GM23338 (cell line): Measurements from ENCODE around the gene HOXB6. TPM values are rescaled to one million over a fixed set of nuclear protein-coding genes. Genes with fewer than 3 reads are reported as not detected.

Experiments used
- ATAC-seq: fragments of 200-7000 bp; cut with Tn5 transposase; 3 replicates; pipeline ENCODE4 v1.9.1; 2020
- DNase-seq: peaks from one replicate; pipeline ENCODE4 v3.0.0-alpha.2; 2015; ENCODE audit warnings: low spot score
- H2AFZ ChIP-seq: fragments of 200-600 bp; sonication (generic); 2 replicates; pipeline ENCODE4 v1.8.0; 2016; ENCODE audit warnings: antibody characterized with exemption, mild to moderate bottlenecking, moderate library complexity
- H3F3A ChIP-seq: fragments of 200-600 bp; sonication (generic); replicated peaks from 2 replicates; pipeline ENCODE4 v1.8.0; 2017; ENCODE audit warnings: antibody characterized with exemption, mixed run types, low read depth
- H3K27ac ChIP-seq: fragments of 200-600 bp; sonication (generic); 2 replicates; pipeline ENCODE4 v1.6.1; 2016; ENCODE audit warnings: low read depth
- H3K27me3 ChIP-seq: fragments of 200-600 bp; sonication (generic); 2 replicates; pipeline ENCODE4 v1.8.0; 2016; ENCODE audit warnings: mild to moderate bottlenecking, mixed run types, moderate library complexity; ENCODE audit not compliant: insufficient read depth
- H3K36me3 ChIP-seq: fragments of 200-600 bp; sonication (generic); 2 replicates; pipeline ENCODE4 v1.8.0; 2016; ENCODE audit warnings: mild to moderate bottlenecking; ENCODE audit not compliant: insufficient read depth
- H3K4me1 ChIP-seq: fragments of 200-600 bp; sonication (generic); 2 replicates; pipeline ENCODE4 v1.8.0; 2016; ENCODE audit warnings: mild to moderate bottlenecking, moderate library complexity; ENCODE audit not compliant: insufficient read depth
- H3K4me2 ChIP-seq: fragments of 200-600 bp; sonication (generic); 2 replicates; pipeline ENCODE4 v1.7.1; 2017; ENCODE audit warnings: mixed run types
- H3K4me3 ChIP-seq: fragments of 200-600 bp; sonication (generic); 2 replicates; pipeline ENCODE4 v1.6.1; 2016; ENCODE audit warnings: mixed run types
- H3K79me2 ChIP-seq: fragments of 200-600 bp; sonication (generic); replicated peaks from 2 replicates; pipeline ENCODE4 v1.8.0; 2017; ENCODE audit warnings: mild to moderate bottlenecking; ENCODE audit not compliant: insufficient read depth
- H3K9me2 ChIP-seq: fragments of 200-600 bp; sonication (generic); 2 replicates; pipeline ENCODE4 v1.8.0; 2017; ENCODE audit not compliant: insufficient read depth
- H4K20me1 ChIP-seq: fragments of 200-600 bp; sonication (generic); replicated peaks from 2 replicates; pipeline ENCODE4 v1.8.0; 2017; ENCODE audit warnings: mild to moderate bottlenecking; ENCODE audit not compliant: insufficient read depth
- H3K27ac Mint-ChIP-seq: 2 replicates; pipeline ENCODE4 v1.8.0; 2020; ENCODE audit warnings: inconsistent platforms, mild to moderate bottlenecking, moderate library complexity, mixed read lengths
- H3K27me3 Mint-ChIP-seq: 3 replicates; pipeline ENCODE4 v1.8.0; 2022; ENCODE audit warnings: low read depth, mild to moderate bottlenecking, moderate library complexity, mixed read lengths, inconsistent platforms; ENCODE audit not compliant: insufficient read depth, poor library complexity
- H3K36me3 Mint-ChIP-seq: 3 replicates; pipeline ENCODE4 v1.8.0; 2021; ENCODE audit warnings: low read depth, mild to moderate bottlenecking, inconsistent platforms, moderate library complexity, mixed read lengths
- H3K4me1 Mint-ChIP-seq: 3 replicates; pipeline ENCODE4 v1.8.0; 2020; ENCODE audit warnings: mild to moderate bottlenecking, inconsistent platforms, mixed read lengths
- H3K4me3 Mint-ChIP-seq: 3 replicates; pipeline ENCODE4 v1.8.0; 2021; ENCODE audit warnings: moderate library complexity, mild to moderate bottlenecking, inconsistent platforms, mixed read lengths
- H3K9me3 Mint-ChIP-seq: 3 replicates; pipeline ENCODE4 v1.8.0; 2020; ENCODE audit warnings: moderate library complexity, mild to moderate bottlenecking, inconsistent platforms, mixed read lengths
- EZH2 ChIP-seq: fragments of 200-600 bp; sonication (generic); IDR thresholded peaks from one replicate; pipeline ENCODE4 v1.8.0; 2017; ENCODE audit warnings: antibody characterized with exemption, mild to moderate bottlenecking, low read depth; ENCODE audit not compliant: unreplicated experiment
- EZH2phosphoT487 ChIP-seq: fragments of 200-600 bp; sonication (generic); IDR thresholded peaks from one replicate; pipeline ENCODE4 v1.8.1; 2018; ENCODE audit warnings: antibody characterized with exemption; ENCODE audit not compliant: unreplicated experiment
- POLR2AphosphoS5 ChIP-seq: IDR thresholded peaks from 2 replicates; pipeline ENCODE4 v1.6.1; 2016; ENCODE audit warnings: antibody characterized with exemption, low read depth
- ZNF331 ChIP-seq: fragments of 250-450 bp; sonication (Bioruptor Pico); IDR thresholded peaks from 2 replicates; pipeline ENCODE4 v1.5.0; 2020; ENCODE audit warnings: low read depth, mild to moderate bottlenecking, moderate library complexity
- polyA plus RNA-seq: library from polyadenylated mRNA; unstranded; fragments of >200 nt; fragmentation: Nextera tagmentation; extraction: Ambion mirVana; gene quantifications from 2 replicates; pipeline ENCODE4 v1.2.1, GENCODE V29; 2016
- total RNA-seq: library from RNA; depleted of rRNA; stranded (reverse); fragments of >200 nt; shearing (Covaris generic); gene quantifications from 2 replicates; pipeline ENCODE4 v1.2.3, GENCODE V29; 2014
- TF ChIP-seq, protein P1 (sequence below), 2 experiments: fragments of 200-600 bp in 1 of 2; sonication (generic) in 1 of 2; conservative IDR thresholded peaks; 2 replicates each; pipeline versions ENCODE4 v1.5.1 to v1.6.1; 2016 to 2017; ENCODE audit warnings: antibody characterized with exemption in 2 of 2, low read depth in 2 of 2, mild to moderate bottlenecking in 2 of 2, moderate library complexity in 1 of 2
- TF ChIP-seq, protein P2 (sequence below): fragments of 250-450 bp; sonication (Bioruptor Pico); IDR thresholded peaks from 2 replicates; pipeline ENCODE4 v1.5.0; 2020; ENCODE audit warnings: mild to moderate bottlenecking, moderate library complexity

Gene HOXB6
- total and polyA plus RNA-seq, 2 experiments from 2014 or later, result not detected

DNA sequence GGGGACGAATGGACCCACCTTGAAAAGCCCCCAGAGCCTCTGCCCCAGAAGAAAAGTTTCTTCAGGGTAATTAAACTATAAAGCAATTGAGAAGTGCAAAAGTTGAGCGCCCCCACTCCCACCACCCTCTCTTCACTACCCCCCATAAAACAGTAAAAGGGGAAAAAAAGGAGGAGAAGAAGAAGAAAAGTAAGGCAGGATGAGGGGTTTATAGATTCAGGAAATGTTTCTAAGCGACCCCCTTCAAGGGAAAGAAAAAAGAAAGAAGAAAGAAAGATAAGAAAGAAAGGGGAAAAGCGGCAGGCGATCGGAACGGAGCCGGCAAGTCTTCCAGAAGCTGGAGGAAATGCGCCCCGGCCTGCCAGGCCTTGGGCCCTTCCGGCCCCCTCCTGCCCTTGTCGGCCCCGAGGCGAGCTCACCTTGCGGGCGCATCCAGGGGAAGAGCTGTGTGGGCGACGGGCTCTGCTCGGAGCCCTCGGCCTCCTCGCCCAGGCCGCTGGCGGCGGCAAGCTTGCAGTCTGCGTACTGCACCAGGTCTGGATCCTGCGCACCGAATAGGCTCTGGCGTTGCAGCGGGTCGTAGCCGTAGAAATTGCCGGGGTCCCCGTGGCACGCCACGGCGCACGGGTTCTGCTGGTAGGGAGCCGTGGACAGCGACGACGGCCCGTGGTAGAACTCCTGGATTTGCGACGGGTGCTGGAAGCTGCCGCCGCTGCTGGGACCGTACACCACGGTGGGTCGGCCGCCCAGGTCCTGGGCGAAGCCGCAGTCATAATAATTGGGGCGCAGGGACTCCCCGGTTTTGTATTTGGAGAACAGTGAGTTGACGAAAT is 9.3 kb upstream of the HOXB6 start:
- H3K36me3 ChIP-seq, result no peaks in the 10 kb centered on the region
- TF ChIP-seq EZH2phosphoT487 (peak; percentile 75), EZH2 (peak; percentile 100)
- TF ChIP-seq, protein P1, sequence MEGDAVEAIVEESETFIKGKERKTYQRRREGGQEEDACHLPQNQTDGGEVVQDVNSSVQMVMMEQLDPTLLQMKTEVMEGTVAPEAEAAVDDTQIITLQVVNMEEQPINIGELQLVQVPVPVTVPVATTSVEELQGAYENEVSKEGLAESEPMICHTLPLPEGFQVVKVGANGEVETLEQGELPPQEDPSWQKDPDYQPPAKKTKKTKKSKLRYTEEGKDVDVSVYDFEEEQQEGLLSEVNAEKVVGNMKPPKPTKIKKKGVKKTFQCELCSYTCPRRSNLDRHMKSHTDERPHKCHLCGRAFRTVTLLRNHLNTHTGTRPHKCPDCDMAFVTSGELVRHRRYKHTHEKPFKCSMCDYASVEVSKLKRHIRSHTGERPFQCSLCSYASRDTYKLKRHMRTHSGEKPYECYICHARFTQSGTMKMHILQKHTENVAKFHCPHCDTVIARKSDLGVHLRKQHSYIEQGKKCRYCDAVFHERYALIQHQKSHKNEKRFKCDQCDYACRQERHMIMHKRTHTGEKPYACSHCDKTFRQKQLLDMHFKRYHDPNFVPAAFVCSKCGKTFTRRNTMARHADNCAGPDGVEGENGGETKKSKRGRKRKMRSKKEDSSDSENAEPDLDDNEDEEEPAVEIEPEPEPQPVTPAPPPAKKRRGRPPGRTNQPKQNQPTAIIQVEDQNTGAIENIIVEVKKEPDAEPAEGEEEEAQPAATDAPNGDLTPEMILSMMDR (conservative IDR thresholded peaks at IDR 0.05; ENCODE audit: low read depth in 2 of 2), result no peak
- peaks cover 7% of the 10 kb centered on the region; the same call in 2 of the 3 replicates for H3K9me3 Mint-ChIP-seq
- H3K36me3 Mint-ChIP-seq, result no peaks in the 10 kb centered on the region; the same call in 2 of the 3 replicates
- H3K4me2 ChIP-seq, result peak overlapping the region; percentile 62; the same call in 1 of the 2 replicates
- no peaks in the 10 kb centered on the region for H3K9me2 ChIP-seq
- H2AFZ ChIP-seq, result no peak overlapping the region
- peaks cover 99% of the 10 kb centered on the region for H3K27me3 Mint-ChIP-seq
- H3K79me2 ChIP-seq, result no peaks in the 10 kb centered on the region
- peaks cover 34% of the 10 kb centered on the region for H3K4me1 Mint-ChIP-seq
- peaks cover 45% of the 10 kb centered on the region for H3K4me1 ChIP-seq
- DNase-seq, result peak; percentile 60
- no peak overlapping the region for H3K27ac ChIP-seq
- peaks cover 30% of the 10 kb centered on the region for H3F3A ChIP-seq
- 0 out of 2 replicates have a peak overlapping the region, but pooled peaks have one; percentile 30 for H3K4me3 ChIP-seq
- no peak overlapping the region for H3K27ac Mint-ChIP-seq
- H3K4me3 Mint-ChIP-seq, result no peak overlapping the region; the same call in 2 of the 3 replicates
- H3K27me3 ChIP-seq, result peaks cover 100% of the 10 kb centered on the region
- peaks cover 44% of the 10 kb centered on the region for H4K20me1 ChIP-seq
- peak; percentile 5 for ATAC-seq

DNA sequence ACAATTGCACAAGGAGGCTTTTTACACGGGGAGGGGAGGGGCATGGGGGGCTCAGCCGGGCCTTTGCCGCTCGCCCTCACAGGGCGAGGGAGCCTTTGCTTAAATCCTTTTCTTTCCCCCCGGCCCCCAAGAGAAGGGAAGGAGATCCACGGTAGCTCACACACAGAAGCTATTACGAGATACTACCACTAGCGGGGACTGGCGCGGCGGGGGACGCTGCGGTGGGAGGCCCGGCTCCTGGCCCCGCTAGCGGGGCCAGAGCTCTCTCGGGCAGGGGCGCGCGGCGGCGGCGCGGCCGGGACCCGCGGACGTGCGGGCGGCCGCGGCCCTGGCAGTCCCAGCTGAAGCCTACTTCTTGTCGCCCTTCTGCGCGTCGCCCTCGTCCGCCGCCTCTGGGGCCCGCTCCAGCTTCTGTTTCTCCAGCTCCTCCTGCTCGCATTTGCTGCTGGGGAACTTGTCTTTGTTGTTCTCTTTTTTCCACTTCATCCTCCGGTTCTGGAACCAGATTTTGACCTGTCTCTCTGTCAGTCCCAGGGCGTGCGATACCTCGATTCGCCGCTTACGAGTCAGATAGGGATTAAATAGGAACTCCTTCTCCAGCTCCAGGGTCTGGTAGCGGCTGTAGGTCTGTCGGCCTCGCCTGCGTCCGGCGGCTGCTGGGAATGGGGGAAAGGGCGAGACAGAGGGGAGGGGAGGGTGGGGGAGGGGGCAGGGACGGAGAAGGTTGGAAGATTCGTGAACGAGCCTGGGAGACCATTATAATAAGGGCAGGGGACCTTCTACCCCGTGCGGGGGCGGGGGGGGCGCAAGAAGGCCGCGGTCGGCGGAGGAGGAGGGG is 8.3 kb upstream of the HOXB6 start:
- H3K27me3 ChIP-seq, result peaks cover 100% of the 10 kb centered on the region
- H3K36me3 Mint-ChIP-seq, result no peaks in the 10 kb centered on the region; the same call in 2 of the 3 replicates
- peaks cover 37% of the 10 kb centered on the region for H3F3A ChIP-seq
- H3K27me3 Mint-ChIP-seq, result peaks cover 99% of the 10 kb centered on the region
- H3K9me2 ChIP-seq, result no peaks in the 10 kb centered on the region
- ATAC-seq, result no peak
- H3K4me3 Mint-ChIP-seq, result peak overlapping the region; percentile 22; the same call in 2 of the 3 replicates
- H3K4me2 ChIP-seq, result peak overlapping the region; percentile 70
- no peak overlapping the region for H2AFZ ChIP-seq
- peak; percentile 57 for DNase-seq
- H3K4me1 ChIP-seq, result peaks cover 40% of the 10 kb centered on the region
- H3K27ac ChIP-seq, result no peak overlapping the region
- no peaks in the 10 kb centered on the region for H3K79me2 ChIP-seq
- H3K27ac Mint-ChIP-seq, result no peak overlapping the region
- H3K9me3 Mint-ChIP-seq, result peaks cover 7% of the 10 kb centered on the region; the same call in 2 of the 3 replicates
- H3K4me1 Mint-ChIP-seq, result peaks cover 24% of the 10 kb centered on the region
- H3K36me3 ChIP-seq, result no peaks in the 10 kb centered on the region
- H3K4me3 ChIP-seq, result no peak overlapping the region
- peaks cover 50% of the 10 kb centered on the region for H4K20me1 ChIP-seq
- TF ChIP-seq POLR2AphosphoS5 (no peak), EZH2 (peak; percentile 100), ZNF331 (CRISPR knock-in tag) (no peak)
- TF ChIP-seq, protein P1 (conservative IDR thresholded peaks at IDR 0.05; ENCODE audit: low read depth in 2 of 2), result no peak
- TF ChIP-seq, protein P2, sequence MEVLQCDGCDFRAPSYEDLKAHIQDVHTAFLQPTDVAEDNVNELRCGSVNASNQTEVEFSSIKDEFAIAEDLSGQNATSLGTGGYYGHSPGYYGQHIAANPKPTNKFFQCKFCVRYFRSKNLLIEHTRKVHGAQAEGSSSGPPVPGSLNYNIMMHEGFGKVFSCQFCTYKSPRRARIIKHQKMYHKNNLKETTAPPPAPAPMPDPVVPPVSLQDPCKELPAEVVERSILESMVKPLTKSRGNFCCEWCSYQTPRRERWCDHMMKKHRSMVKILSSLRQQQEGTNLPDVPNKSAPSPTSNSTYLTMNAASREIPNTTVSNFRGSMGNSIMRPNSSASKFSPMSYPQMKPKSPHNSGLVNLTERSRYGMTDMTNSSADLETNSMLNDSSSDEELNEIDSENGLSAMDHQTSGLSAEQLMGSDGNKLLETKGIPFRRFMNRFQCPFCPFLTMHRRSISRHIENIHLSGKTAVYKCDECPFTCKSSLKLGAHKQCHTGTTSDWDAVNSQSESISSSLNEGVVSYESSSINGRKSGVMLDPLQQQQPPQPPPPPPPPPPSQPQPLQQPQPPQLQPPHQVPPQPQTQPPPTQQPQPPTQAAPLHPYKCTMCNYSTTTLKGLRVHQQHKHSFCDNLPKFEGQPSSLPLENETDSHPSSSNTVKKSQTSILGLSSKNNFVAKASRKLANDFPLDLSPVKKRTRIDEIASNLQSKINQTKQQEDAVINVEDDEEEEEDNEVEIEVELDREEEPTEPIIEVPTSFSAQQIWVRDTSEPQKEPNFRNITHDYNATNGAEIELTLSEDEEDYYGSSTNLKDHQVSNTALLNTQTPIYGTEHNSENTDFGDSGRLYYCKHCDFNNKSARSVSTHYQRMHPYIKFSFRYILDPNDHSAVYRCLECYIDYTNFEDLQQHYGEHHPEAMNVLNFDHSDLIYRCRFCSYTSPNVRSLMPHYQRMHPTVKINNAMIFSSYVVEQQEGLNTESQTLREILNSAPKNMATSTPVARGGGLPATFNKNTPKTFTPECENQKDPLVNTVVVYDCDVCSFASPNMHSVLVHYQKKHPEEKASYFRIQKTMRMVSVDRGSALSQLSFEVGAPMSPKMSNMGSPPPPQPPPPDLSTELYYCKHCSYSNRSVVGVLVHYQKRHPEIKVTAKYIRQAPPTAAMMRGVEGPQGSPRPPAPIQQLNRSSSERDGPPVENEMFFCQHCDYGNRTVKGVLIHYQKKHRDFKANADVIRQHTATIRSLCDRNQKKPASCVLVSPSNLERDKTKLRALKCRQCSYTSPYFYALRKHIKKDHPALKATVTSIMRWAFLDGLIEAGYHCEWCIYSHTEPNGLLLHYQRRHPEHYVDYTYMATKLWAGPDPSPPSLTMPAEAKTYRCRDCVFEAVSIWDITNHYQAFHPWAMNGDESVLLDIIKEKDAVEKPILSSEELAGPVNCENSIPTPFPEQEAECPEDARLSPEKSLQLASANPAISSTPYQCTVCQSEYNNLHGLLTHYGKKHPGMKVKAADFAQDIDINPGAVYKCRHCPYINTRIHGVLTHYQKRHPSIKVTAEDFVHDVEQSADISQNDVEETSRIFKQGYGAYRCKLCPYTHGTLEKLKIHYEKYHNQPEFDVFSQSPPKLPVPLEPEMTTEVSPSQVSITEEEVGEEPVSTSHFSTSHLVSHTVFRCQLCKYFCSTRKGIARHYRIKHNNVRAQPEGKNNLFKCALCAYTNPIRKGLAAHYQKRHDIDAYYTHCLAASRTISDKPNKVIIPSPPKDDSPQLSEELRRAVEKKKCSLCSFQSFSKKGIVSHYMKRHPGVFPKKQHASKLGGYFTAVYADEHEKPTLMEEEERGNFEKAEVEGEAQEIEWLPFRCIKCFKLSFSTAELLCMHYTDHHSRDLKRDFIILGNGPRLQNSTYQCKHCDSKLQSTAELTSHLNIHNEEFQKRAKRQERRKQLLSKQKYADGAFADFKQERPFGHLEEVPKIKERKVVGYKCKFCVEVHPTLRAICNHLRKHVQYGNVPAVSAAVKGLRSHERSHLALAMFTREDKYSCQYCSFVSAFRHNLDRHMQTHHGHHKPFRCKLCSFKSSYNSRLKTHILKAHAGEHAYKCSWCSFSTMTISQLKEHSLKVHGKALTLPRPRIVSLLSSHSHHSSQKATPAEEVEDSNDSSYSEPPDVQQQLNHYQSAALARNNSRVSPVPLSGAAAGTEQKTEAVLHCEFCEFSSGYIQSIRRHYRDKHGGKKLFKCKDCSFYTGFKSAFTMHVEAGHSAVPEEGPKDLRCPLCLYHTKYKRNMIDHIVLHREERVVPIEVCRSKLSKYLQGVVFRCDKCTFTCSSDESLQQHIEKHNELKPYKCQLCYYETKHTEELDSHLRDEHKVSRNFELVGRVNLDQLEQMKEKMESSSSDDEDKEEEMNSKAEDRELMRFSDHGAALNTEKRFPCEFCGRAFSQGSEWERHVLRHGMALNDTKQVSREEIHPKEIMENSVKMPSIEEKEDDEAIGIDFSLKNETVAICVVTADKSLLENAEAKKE (CRISPR knock-in tag), result no peak
